Neural progenitor cell (in vitro differentiated cells): Measurements from ENCODE around the gene MTFR1L. TPM values are rescaled to one million over a fixed set of nuclear protein-coding genes. Genes with fewer than 3 reads are reported as not detected.

Experiments
- DNase-seq: peaks from one replicate; pipeline ENCODE4 v3.0.0-alpha.2; 2016; ENCODE audit warnings: low spot score
- H2AFZ ChIP-seq: fragments of 200-600 bp; sonication (generic); replicated peaks from 2 replicates; pipeline ENCODE4 v1.6.1; 2016; ENCODE audit warnings: antibody characterized with exemption
- H3F3A ChIP-seq: fragments of 200-600 bp; sonication (generic); 2 replicates; pipeline ENCODE4 v1.6.1; 2016; ENCODE audit warnings: antibody characterized with exemption, low read depth
- H3K27ac ChIP-seq: fragments of 200-600 bp; sonication (generic); 2 replicates; pipeline ENCODE4 v1.5.1; 2016; ENCODE audit warnings: mild to moderate bottlenecking
- H3K27me3 ChIP-seq: fragments of 200-600 bp; sonication (generic); 2 replicates; pipeline ENCODE4 v1.6.1; 2016; ENCODE audit warnings: mild to moderate bottlenecking, moderate library complexity
- H3K36me3 ChIP-seq: fragments of 200-600 bp; sonication (generic); 2 replicates; pipeline ENCODE4 v1.5.1; 2016
- H3K4me1 ChIP-seq: fragments of 200-600 bp; sonication (generic); 2 replicates; pipeline ENCODE4 v1.6.1; 2016; ENCODE audit warnings: mixed run types
- H3K4me2 ChIP-seq: fragments of 200-600 bp; sonication (generic); 2 replicates; pipeline ENCODE4 v1.6.1; 2016
- H3K4me3 ChIP-seq: fragments of 200-600 bp; sonication (generic); 2 replicates; pipeline ENCODE4 v1.5.1; 2016
- H3K79me2 ChIP-seq: fragments of 200-600 bp; sonication (generic); 2 replicates; pipeline ENCODE4 v1.6.1; 2016; ENCODE audit warnings: low read depth
- H3K9ac ChIP-seq: fragments of 200-600 bp; sonication (generic); 2 replicates; pipeline ENCODE4 v1.6.1; 2016
- H3K9me3 ChIP-seq: fragments of 200-600 bp; sonication (generic); 2 replicates; pipeline ENCODE4 v1.5.1; 2016; ENCODE audit warnings: low read depth
- H4K20me1 ChIP-seq: fragments of 200-600 bp; sonication (generic); 2 replicates; pipeline ENCODE4 v1.6.1; 2016; ENCODE audit warnings: low read depth
- H3K27ac Mint-ChIP-seq: 3 replicates; pipeline ENCODE4 v1.8.0; 2021; ENCODE audit warnings: mixed read lengths
- H3K27me3 Mint-ChIP-seq: 2 replicates; pipeline ENCODE4 v1.8.0; 2022; ENCODE audit warnings: low read depth, mild to moderate bottlenecking, inconsistent platforms, moderate library complexity, mixed read lengths; ENCODE audit not compliant: insufficient read depth
- H3K36me3 Mint-ChIP-seq: 3 replicates; pipeline ENCODE4 v1.8.0; 2021; ENCODE audit warnings: mixed read lengths
- H3K4me1 Mint-ChIP-seq: 3 replicates; pipeline ENCODE4 v1.8.0; 2021; ENCODE audit warnings: mixed read lengths
- H3K4me3 Mint-ChIP-seq: 3 replicates; pipeline ENCODE4 v1.8.0; 2021; ENCODE audit warnings: mild to moderate bottlenecking, moderate library complexity, mixed read lengths
- H3K9me3 Mint-ChIP-seq: 3 replicates; pipeline ENCODE4 v1.8.0; 2020; ENCODE audit warnings: mixed read lengths
- EZH2 ChIP-seq: fragments of 200-600 bp; sonication (generic); IDR thresholded peaks from 2 replicates; pipeline ENCODE4 v1.6.1; 2017; ENCODE audit warnings: antibody characterized with exemption, mild to moderate bottlenecking, moderate library complexity
- EZH2phosphoT487 ChIP-seq: fragments of 200-600 bp; sonication (generic); IDR thresholded peaks from 2 replicates; pipeline ENCODE4 v1.6.1; 2017; ENCODE audit warnings: antibody characterized with exemption
- total RNA-seq: library from RNA; depleted of rRNA; stranded (reverse); fragments of >200 nt; gene quantifications from 2 replicates; pipeline ENCODE4 v1.2.3, GENCODE V29; 2015; ENCODE audit warnings: low replicate concordance
- TF ChIP-seq, protein P1 (sequence below): fragments of 200-600 bp; sonication (generic); IDR thresholded peaks from 2 replicates; pipeline ENCODE4 v1.5.1; 2017; ENCODE audit warnings: antibody characterized with exemption, mild to moderate bottlenecking

Gene MTFR1L
- total RNA-seq, 1 donor from 2014 or later: 20.7 TPM

DNA sequence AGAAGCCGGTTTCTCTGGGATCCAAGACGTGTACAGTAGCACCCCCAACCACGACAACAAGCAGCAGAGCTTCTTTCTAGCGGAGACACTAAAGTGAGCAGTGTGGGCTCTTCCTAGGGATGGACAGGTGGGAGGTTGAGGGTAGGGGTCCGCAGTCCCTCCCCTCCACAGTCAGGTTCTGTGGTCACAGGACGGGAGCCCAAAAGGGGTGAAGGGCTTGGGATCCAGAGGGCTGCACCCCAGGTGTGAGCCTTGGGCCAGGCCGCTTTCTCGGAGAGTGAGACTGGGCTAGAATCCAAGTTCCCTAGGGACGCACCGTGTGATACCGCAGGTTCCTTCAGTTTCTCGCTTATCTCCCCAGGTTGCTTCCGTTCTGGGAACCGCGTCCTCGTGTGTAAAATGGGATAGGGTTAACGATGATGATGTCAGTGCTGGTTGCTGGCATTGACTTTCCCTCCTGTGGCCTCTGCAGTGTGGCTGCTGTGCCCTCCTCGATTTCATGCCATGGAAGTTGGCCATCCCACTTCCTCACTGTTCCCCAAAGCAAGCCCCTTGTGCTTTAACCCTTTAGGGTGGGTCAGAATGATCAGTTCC lies 37.0 kb upstream of the MTFR1L start:
- H3K9me3 Mint-ChIP-seq: no peaks in the 10 kb centered on the region
- H3K4me1 Mint-ChIP-seq: peaks cover 62% of the 10 kb centered on the region
- peak overlapping the region; percentile 83 for H3K27ac Mint-ChIP-seq
- Histone ChIP-seq H4K20me1 (no peaks in the 10 kb centered on the region), H3K27me3 (no peaks in the 10 kb centered on the region), H3K36me3 (no peaks in the 10 kb centered on the region), H3K79me2 (no peaks in the 10 kb centered on the region), H3K4me3 (no peak overlapping the region), H2AFZ (no peak overlapping the region), H3K9ac (no peak overlapping the region), H3K4me1 (peaks cover 15% of the 10 kb centered on the region), H3F3A (peaks cover 20% of the 10 kb centered on the region), H3K27ac (no peak overlapping the region), H3K4me2 (no peak overlapping the region), H3K9me3 (no peaks in the 10 kb centered on the region)
- H3K36me3 Mint-ChIP-seq: no peaks in the 10 kb centered on the region
- H3K4me3 Mint-ChIP-seq: no peak overlapping the region
- H3K27me3 Mint-ChIP-seq: peaks cover 18% of the 10 kb centered on the region
- no peak for TF ChIP-seq EZH2
- TF ChIP-seq EZH2phosphoT487: no peak
- TF ChIP-seq, protein P1, sequence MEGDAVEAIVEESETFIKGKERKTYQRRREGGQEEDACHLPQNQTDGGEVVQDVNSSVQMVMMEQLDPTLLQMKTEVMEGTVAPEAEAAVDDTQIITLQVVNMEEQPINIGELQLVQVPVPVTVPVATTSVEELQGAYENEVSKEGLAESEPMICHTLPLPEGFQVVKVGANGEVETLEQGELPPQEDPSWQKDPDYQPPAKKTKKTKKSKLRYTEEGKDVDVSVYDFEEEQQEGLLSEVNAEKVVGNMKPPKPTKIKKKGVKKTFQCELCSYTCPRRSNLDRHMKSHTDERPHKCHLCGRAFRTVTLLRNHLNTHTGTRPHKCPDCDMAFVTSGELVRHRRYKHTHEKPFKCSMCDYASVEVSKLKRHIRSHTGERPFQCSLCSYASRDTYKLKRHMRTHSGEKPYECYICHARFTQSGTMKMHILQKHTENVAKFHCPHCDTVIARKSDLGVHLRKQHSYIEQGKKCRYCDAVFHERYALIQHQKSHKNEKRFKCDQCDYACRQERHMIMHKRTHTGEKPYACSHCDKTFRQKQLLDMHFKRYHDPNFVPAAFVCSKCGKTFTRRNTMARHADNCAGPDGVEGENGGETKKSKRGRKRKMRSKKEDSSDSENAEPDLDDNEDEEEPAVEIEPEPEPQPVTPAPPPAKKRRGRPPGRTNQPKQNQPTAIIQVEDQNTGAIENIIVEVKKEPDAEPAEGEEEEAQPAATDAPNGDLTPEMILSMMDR: no peak
- DNase-seq: no peak

DNA sequence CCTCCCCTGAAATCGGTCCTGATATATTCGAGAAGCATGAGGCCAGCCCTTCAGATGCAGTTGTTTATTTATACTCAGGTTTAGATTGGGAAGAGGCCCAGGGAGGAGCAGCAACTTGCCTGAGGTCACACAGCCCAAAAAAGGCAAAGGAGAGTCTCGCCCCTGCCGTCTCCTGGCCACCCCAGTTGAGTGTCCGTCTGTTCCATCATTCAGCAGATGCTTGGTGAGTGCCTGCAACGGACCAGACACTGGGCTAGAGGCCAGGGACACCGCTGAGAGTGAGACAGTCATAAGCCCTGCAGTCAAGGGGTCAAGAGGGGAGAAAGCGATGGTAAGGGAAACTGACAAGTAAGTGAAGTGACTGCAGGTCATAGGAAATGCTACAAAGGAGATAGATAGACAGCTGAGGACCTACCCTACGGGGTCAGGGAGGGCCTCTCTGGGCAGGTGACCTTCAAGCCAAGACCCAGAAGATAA lies 35.1 kb upstream of the MTFR1L start:
- DNase-seq: no peak
- TF ChIP-seq EZH2: no peak
- no peak for TF ChIP-seq EZH2phosphoT487
- TF ChIP-seq, protein P1: no peak
- no peak overlapping the region for H3K4me3 Mint-ChIP-seq
- no peak overlapping the region for H3K27ac Mint-ChIP-seq
- Histone ChIP-seq H3K4me1 (peaks cover 15% of the 10 kb centered on the region), H3K79me2 (no peaks in the 10 kb centered on the region), H3K9me3 (no peaks in the 10 kb centered on the region), H2AFZ (no peak overlapping the region), H3K27me3 (no peaks in the 10 kb centered on the region), H3K4me3 (no peak overlapping the region), H3K4me2 (no peak overlapping the region), H4K20me1 (no peaks in the 10 kb centered on the region), H3K27ac (no peak overlapping the region), H3K36me3 (no peaks in the 10 kb centered on the region), H3F3A (peaks cover 15% of the 10 kb centered on the region), H3K9ac (no peak overlapping the region)
- H3K36me3 Mint-ChIP-seq: no peaks in the 10 kb centered on the region
- H3K9me3 Mint-ChIP-seq: no peaks in the 10 kb centered on the region
- H3K27me3 Mint-ChIP-seq: peaks cover 20% of the 10 kb centered on the region
- H3K4me1 Mint-ChIP-seq: peaks cover 60% of the 10 kb centered on the region

DNA sequence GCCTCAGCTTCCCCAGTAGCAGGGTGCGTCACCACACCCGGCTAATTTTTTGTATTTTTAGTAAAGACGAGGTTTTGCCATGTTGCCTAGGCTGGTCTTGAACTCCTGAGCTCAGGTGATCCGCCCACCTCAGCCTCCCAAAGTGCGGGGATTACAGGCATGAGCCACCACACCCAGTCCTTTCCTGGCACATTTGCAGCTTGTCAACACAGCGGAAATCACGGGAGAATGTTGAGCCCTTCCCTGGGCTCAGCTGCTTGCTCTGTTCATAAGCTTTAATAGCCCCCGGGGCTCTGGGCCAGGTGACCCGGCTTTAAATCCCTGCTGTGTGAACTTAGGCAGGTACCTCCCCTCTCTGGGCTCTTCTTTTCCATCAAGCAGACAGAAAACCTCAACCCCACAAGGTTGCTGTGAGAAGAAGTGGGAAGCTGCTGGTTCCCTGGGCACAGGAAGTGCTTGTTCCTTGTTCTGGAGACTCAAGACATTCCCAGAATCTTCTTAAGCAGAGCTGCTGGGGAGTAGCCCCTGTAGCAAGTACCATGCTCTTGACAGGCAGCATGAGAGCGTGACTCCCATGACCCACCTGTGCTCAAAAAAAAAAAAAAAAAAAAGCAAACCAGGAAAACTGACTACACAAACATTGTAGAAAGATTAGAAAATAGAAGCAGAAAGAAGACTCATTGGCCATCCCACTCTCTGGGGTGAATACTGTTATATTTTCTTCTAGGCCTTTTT lies 34.3 kb upstream of the MTFR1L start:
- no peak for DNase-seq
- Histone ChIP-seq H3F3A (peaks cover 6% of the 10 kb centered on the region), H3K4me1 (peaks cover 7% of the 10 kb centered on the region), H3K79me2 (no peaks in the 10 kb centered on the region), H2AFZ (no peak overlapping the region), H3K4me2 (no peak overlapping the region), H4K20me1 (no peaks in the 10 kb centered on the region), H3K27me3 (no peaks in the 10 kb centered on the region), H3K27ac (no peak overlapping the region), H3K36me3 (no peaks in the 10 kb centered on the region), H3K4me3 (no peak overlapping the region), H3K9me3 (no peaks in the 10 kb centered on the region), H3K9ac (no peak overlapping the region)
- Mint-ChIP-seq H3K27me3 (peaks cover 18% of the 10 kb centered on the region), H3K9me3 (no peaks in the 10 kb centered on the region), H3K4me3 (no peak overlapping the region), H3K4me1 (peaks cover 55% of the 10 kb centered on the region), H3K27ac (no peak overlapping the region), H3K36me3 (no peaks in the 10 kb centered on the region)
- TF ChIP-seq EZH2phosphoT487 (no peak), EZH2 (no peak)
- TF ChIP-seq, protein P1: no peak
